HFF-Myc (cell line): ENCODE measurements around the gene GINS1.

Experiments used
- DNase-seq: peaks from one replicate; pipeline ENCODE4 v3.0.0-alpha.2; 2011; ENCODE audit warnings: low read depth; ENCODE audit errors: extremely low read depth
- H3K4me3 ChIP-seq: replicated peaks from 2 replicates; pipeline ENCODE4 v1.5.1; 2011; ENCODE audit warnings: low read depth, mild to moderate bottlenecking, control low read depth, low read length
- TF ChIP-seq, protein P1 (sequence below): IDR thresholded peaks from 2 replicates; pipeline ENCODE4 v1.5.1; 2012; ENCODE audit warnings: mild to moderate bottlenecking, low read depth, low read length, control low read depth; ENCODE audit errors: missing control alignments

GINS1 gene

DNA sequence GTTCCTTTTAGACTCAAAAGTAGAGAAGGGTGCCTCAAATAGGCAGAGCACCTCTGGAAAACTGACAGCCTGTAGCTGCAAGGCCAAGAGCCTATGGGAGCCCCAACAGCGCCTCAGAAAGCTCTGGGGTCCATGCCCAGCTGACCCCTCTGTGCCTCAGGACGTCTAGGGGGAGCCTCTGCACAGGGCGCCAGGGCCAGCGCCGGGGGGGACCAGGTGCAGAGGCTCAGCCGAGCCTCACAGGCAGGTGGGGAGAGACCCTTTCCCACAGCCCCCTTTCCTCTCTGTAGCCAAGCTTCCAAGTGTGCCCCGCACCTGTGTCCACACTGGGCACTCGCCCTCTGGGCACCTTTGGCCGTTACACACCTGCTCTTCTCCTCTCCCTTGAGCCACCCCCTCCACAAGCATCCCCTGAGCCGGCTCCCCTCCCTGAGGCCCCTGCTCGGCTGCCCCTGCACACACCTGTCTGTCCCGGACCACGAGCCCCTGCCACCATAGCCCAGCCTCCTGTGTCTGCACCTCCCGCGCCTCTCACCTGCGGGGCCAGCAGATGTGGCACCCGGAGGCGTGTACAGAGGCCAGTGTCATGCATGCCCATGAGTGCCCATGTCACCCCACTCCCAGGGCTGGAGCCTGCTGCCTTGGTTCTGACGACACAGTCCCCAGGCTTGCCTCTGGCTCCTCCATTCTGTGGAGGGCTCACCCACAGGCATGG, 53.2 kb downstream of the GINS1 start:
- no peak overlapping the region for H3K4me3 ChIP-seq
- DNase-seq, result no peak
- TF ChIP-seq, protein P1, sequence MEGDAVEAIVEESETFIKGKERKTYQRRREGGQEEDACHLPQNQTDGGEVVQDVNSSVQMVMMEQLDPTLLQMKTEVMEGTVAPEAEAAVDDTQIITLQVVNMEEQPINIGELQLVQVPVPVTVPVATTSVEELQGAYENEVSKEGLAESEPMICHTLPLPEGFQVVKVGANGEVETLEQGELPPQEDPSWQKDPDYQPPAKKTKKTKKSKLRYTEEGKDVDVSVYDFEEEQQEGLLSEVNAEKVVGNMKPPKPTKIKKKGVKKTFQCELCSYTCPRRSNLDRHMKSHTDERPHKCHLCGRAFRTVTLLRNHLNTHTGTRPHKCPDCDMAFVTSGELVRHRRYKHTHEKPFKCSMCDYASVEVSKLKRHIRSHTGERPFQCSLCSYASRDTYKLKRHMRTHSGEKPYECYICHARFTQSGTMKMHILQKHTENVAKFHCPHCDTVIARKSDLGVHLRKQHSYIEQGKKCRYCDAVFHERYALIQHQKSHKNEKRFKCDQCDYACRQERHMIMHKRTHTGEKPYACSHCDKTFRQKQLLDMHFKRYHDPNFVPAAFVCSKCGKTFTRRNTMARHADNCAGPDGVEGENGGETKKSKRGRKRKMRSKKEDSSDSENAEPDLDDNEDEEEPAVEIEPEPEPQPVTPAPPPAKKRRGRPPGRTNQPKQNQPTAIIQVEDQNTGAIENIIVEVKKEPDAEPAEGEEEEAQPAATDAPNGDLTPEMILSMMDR, result no peak

DNA sequence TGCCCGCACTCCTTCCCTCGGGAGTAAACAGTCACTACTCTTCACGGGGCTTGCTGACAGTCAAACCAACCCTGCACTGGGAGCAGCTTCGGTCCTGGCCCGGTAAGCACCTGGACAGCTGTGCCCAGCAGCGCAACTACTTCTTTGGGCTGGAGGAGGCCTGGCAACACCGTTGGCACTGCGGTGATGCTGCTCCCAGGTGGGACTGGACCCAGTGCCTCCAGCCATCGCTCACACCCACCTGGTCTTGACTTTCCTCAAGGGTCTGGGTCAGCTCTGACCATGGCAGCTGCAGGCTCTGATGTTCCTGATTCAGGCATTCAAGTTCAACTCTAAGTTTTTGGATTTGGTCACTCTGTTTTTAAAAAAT, 53.8 kb downstream of the GINS1 start:
- TF ChIP-seq, protein P1, result no peak
- H3K4me3 ChIP-seq, result no peak overlapping the region
- no peak for DNase-seq

DNA sequence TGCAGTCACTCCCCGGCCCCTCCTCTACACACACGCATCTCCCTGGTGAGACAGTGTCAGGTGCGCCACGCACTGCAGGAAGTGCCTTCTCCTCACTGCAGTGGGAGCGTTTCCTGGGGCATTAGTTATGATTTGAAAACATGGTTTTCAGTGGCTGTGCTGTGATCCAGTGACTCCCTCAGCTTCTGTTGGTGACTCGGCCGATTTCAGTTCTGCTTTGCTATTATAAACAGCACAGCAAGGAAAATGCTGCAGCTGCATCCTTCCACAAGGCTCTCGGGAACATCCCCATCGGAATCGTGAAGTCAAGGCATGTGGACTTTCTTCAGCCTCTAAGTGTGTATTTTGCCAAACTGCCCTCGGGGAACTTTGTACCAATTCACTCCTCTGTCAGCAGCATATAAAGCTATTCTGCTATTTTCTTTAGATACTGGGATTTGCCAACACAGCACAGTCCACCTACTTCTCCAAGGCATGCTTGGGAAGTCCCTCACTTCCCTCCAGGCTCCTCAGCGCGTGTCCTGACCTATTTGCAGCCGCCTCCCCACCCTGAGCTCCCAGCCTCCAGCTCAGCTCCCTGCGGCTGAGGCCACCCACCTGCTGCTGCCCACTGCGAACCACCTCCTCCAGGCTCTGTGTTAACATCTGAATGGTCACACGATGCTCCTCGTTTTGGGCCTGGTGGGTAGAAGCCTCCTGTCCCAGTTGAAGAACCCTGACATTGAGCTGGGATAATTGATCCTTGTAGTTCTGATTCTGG, 54.5 kb downstream of the GINS1 start:
- DNase-seq, result no peak
- H3K4me3 ChIP-seq, result no peak overlapping the region
- TF ChIP-seq, protein P1, result no peak

DNA sequence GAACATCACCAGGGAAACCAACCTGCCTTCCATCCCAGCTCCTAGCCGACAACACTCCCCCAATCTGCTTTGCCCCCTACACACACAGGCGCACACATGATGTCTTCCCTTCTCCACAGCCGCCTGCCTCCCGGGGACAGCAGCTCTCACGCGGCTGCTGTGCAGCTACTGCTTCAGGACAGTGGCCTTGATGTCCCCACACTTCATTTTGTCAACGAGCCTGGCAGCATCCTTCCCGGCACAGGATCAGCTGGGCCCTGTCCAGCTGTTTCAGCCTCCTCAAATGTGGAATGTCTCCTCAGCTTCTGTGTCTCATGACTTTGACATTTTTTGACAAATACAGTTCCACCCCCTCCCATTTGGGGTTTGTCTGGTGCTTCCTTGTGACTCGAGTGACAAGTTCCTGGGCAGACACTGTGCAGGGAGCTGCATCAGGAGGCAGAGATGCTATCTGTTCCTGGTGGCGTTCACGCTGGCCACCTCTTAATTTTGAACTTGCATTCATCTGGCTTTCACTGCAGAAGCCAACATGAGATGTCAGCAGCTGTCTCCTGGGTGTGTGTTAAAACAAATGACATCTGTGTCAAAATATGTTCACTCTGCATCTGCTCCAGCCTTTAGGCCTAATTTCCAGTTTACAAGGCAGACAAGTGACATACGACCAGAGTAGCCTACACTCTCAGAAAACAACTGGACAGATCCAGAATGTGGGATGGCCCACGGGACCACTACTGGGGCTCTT, 57.2 kb downstream of the GINS1 start:
- DNase-seq, result no peak
- TF ChIP-seq, protein P1, result no peak
- no peak overlapping the region for H3K4me3 ChIP-seq

DNA sequence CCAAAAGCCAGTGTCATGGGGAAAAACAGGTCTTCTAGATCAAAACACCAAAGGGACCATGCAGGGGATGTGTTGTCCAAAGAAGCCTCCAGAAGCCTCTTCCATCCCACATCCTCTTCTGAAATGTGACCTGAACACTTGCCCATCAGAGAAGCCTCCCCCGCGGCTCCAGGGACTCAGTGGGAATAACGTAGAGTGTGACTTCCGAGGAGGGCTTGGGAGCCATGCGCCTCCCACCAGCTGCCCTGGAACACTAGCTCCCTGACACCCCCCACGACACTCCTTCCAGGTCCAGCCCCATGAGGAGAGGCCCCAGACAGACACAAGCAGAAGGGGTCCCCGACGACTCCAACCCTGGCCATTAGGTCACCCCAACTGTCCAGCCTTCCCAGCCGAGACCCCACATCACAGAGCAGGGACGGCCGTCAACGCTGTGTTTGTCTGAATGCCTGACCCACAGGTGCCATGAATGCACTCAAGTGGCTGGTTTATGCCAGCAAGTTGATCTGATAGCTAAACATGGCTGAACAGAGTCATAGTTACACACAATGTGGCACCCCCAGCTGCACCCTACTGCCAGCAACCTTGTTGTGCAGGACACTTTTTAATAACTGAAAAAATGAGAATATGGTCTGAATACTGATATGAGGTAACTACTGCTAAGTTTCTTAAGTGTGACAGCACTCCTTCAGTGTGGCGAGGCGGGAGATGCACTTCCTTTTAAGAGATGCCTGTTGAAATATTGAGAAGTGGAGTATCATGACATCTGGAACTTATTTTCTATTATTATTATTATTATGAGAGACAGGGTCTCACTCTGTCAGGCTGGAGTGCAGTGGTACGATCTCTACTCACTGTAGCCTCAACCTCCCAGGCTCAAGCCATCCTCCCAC, 58.0 kb downstream of the GINS1 start:
- H3K4me3 ChIP-seq, result no peak overlapping the region
- DNase-seq, result no peak
- TF ChIP-seq, protein P1, result no peak

DNA sequence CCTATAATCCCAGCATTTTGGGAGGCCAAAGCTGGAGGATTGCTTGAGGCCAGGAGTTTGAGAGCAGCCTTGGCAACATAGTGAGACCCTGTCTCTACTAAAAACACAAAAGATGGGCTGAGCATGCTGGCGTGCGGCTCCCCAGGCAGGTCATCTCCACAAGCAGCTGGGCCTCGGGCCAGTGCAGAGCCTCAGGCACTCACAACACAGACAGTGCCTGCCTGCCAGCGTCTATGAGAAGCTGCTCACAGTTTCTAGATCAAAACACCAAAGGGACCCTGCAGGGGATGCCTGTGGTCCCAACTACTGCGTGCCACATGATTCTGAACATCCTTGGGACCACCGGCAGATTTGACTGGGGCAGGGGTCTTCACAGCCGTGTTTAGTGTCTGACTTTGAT, 59.4 kb downstream of the GINS1 start:
- TF ChIP-seq, protein P1, result no peak
- no peak overlapping the region for H3K4me3 ChIP-seq
- no peak for DNase-seq
